ENCODE data around the gene TCF20. TPM values are rescaled to one million over a fixed set of nuclear protein-coding genes. Genes with fewer than 3 reads are reported as not detected.

The TCF20 gene
- total RNA-seq, 2 experiments from 2014 or later, result 61.6 to 64.1 TPM

DNA sequence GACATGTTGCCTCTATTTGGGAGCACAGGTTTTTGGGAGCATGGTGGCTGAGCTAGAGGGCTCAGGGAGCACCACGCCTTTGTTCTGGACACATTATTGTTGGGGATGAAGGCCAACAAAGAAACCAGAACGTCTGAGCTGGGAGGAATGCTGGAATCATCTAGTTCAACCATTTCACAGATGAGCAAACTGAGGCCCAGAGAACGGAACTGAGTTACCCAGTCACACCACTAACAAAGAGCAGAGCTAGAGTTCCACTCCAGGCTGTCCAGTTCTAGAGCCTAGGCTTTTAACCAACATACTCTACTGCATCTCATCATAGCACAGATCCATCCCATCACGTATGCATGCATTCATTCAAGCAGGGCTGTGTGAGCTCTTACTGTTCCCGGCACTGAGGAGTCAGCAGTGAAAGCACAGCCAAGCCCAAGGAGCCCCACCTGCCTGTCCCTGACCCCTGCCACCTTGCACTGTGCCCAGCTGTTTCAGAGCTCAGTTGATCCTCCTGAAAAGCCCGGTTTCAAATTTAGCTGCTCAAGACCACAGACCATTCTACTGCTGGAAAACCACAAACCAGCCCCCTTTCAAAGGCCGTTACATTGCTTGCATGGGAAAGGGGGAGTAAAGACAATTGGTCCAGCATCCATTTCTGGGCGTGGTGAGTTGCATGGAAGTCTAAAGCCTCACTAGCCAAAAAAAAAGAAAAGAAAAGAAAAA is 16.9 kb upstream of the TCF20 start:
- no peaks in the 10 kb centered on the region for H3K27me3 ChIP-seq (ENCODE audit: control insufficient read depth in 1 of 2, insufficient read depth in 2 of 2, low read length in 2 of 2)
- peaks cover 54% of the 10 kb centered on the region for H3K4me1 Mint-ChIP-seq (ENCODE audit: low read depth)
- H3K4me3 ChIP-seq (ENCODE audit: low read length), result no peak overlapping the region
- DNase-seq (no peak), ATAC-seq (ENCODE audit: poor library complexity) (no peak)
- no peaks in the 10 kb centered on the region for H3K9me3 ChIP-seq (ENCODE audit: control insufficient read depth in 1 of 2, insufficient read depth in 1 of 2, low read length in 2 of 2)
- no peaks in the 10 kb centered on the region for H3K9me3 Mint-ChIP-seq
- no peaks in the 10 kb centered on the region for H3K27me3 Mint-ChIP-seq
- H3K36me3 Mint-ChIP-seq (ENCODE audit: low read depth), result no peaks in the 10 kb centered on the region
- H3K4me3 Mint-ChIP-seq, result no peak overlapping the region
- H3K4me1 ChIP-seq (ENCODE audit: insufficient read depth, low read length), result peaks cover 47% of the 10 kb centered on the region
- ChIA-PET CTCF (no interaction called here), POLR2A (interaction anchor here (1.5 kb wide), 2 partner anchors 13 to 38 kb away, joined by 4 to 5 read pairs; no protein-coding TSS in a partner anchor)
- no peak overlapping the region for H3K27ac ChIP-seq (ENCODE audit: low read depth in 1 of 2, low read length in 2 of 2)
- H3K27ac Mint-ChIP-seq, result peak overlapping the region; percentile 70
- H3K36me3 ChIP-seq (ENCODE audit: insufficient read depth, low read length), result no peaks in the 10 kb centered on the region
- TF ChIP-seq, protein P1, sequence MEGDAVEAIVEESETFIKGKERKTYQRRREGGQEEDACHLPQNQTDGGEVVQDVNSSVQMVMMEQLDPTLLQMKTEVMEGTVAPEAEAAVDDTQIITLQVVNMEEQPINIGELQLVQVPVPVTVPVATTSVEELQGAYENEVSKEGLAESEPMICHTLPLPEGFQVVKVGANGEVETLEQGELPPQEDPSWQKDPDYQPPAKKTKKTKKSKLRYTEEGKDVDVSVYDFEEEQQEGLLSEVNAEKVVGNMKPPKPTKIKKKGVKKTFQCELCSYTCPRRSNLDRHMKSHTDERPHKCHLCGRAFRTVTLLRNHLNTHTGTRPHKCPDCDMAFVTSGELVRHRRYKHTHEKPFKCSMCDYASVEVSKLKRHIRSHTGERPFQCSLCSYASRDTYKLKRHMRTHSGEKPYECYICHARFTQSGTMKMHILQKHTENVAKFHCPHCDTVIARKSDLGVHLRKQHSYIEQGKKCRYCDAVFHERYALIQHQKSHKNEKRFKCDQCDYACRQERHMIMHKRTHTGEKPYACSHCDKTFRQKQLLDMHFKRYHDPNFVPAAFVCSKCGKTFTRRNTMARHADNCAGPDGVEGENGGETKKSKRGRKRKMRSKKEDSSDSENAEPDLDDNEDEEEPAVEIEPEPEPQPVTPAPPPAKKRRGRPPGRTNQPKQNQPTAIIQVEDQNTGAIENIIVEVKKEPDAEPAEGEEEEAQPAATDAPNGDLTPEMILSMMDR (IDR thresholded peaks at IDR 0.05), result no peak
- intact Hi-C loops (cut with DNase I, micrococcal nuclease), result no loop called here

DNA sequence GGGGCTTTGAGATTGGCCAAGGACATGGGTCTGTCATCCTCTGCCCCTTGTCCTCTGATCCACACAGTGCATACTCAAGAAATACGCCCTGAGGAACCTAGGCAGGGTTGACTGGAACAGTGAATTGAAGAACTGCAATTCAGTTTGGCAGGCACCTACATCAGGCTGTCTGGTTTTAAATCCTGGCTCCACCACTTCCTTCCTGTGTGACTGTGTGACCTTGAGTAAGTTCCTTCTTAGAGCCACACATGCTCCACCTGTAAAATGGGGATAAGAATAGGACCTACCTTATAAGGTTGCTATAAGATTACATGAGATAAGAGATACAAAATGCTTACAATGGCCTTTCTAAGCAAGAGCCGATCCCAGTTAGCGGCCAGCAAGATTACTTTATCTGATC is 15.8 kb upstream of the TCF20 start:
- no peaks in the 10 kb centered on the region for H3K36me3 Mint-ChIP-seq (ENCODE audit: low read depth)
- Histone ChIP-seq H3K9me3 (ENCODE audit: control insufficient read depth in 1 of 2, insufficient read depth in 1 of 2, low read length in 2 of 2) (no peaks in the 10 kb centered on the region), H3K4me3 (ENCODE audit: low read length) (no peak overlapping the region), H3K27me3 (ENCODE audit: control insufficient read depth in 1 of 2, insufficient read depth in 2 of 2, low read length in 2 of 2) (no peaks in the 10 kb centered on the region), H3K27ac (ENCODE audit: low read depth in 1 of 2, low read length in 2 of 2) (no peak overlapping the region), H3K4me1 (ENCODE audit: insufficient read depth, low read length) (peaks cover 47% of the 10 kb centered on the region), H3K36me3 (ENCODE audit: insufficient read depth, low read length) (no peaks in the 10 kb centered on the region)
- TF ChIP-seq, protein P1 (IDR thresholded peaks at IDR 0.05), result no peak
- CTCF ChIA-PET, result no interaction called here
- no peaks in the 10 kb centered on the region for H3K27me3 Mint-ChIP-seq
- H3K9me3 Mint-ChIP-seq, result no peaks in the 10 kb centered on the region
- DNase-seq, result peak in 7 of 14 experiments; percentile 11 to 75 (median 58)
- intact Hi-C loops (cut with DNase I, micrococcal nuclease), result no loop called here
- POLR2A ChIA-PET, result interaction anchor here (1.5 kb wide), 1 partner anchor 15 kb away, joined by 4 read pairs; no protein-coding TSS in a partner anchor
- H3K4me3 Mint-ChIP-seq, result peak overlapping the region; percentile 54
- peak overlapping the region; percentile 70 for H3K27ac Mint-ChIP-seq
- ATAC-seq (ENCODE audit: poor library complexity), result peak; percentile 78
- peaks cover 47% of the 10 kb centered on the region for H3K4me1 Mint-ChIP-seq (ENCODE audit: low read depth)

DNA sequence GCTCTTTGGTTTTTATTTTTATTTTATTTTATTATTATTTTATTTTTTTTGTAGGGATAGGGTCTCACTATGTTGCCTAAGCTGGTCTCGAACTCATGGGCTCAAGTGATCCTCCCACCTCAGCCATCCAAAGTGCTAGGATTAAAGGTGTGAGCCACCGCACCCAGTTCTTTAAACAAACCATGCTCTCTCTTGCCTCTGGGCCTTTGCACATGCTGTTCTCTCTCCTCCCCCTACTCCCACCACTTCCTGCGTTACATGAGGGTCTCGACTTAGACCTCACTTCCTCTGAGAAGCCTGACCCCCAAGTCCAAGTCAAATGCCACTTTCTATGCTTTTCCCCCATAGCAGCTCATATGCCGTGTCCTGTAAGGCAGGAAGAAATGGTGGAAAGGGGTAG is 15.2 kb upstream of the TCF20 start:
- ChIA-PET CTCF (no interaction called here), POLR2A (interaction anchor here (0.9 to 1.2 kb wide), 2 partner anchors 11 to 28 kb away, joined by 3 to 5 read pairs; no protein-coding TSS in a partner anchor)
- no peak overlapping the region for H3K27ac ChIP-seq (ENCODE audit: low read depth in 1 of 2, low read length in 2 of 2)
- Mint-ChIP-seq H3K27me3 (no peaks in the 10 kb centered on the region), H3K4me3 (peak overlapping the region; percentile 68), H3K4me1 (ENCODE audit: low read depth) (peaks cover 44% of the 10 kb centered on the region), H3K27ac (peak overlapping the region; percentile 70), H3K36me3 (ENCODE audit: low read depth) (no peaks in the 10 kb centered on the region), H3K9me3 (no peaks in the 10 kb centered on the region)
- no peak for ATAC-seq (ENCODE audit: poor library complexity)
- H3K9me3 ChIP-seq (ENCODE audit: control insufficient read depth in 1 of 2, insufficient read depth in 1 of 2, low read length in 2 of 2), result no peaks in the 10 kb centered on the region
- intact Hi-C loops (cut with DNase I, micrococcal nuclease), result loop anchor here in 1 of 2 experiments (2.0 kb wide), 1 partner anchor 15 kb away; no protein-coding TSS in a partner anchor
- H3K36me3 ChIP-seq (ENCODE audit: insufficient read depth, low read length), result no peaks in the 10 kb centered on the region
- TF ChIP-seq, protein P1 (IDR thresholded peaks at IDR 0.05), result no peak
- no peak for DNase-seq
- no peaks in the 10 kb centered on the region for H3K27me3 ChIP-seq (ENCODE audit: control insufficient read depth in 1 of 2, insufficient read depth in 2 of 2, low read length in 2 of 2)
- no peak overlapping the region for H3K4me3 ChIP-seq (ENCODE audit: low read length)
- H3K4me1 ChIP-seq (ENCODE audit: insufficient read depth, low read length), result peaks cover 47% of the 10 kb centered on the region
